K562 (cell line): Measurements from ENCODE around the gene WWOX. TPM values are rescaled to one million over a fixed set of nuclear protein-coding genes. Genes with fewer than 3 reads are reported as not detected.

Source experiments
- ATAC-seq: fragments of 200-7000 bp; cut with Tn5 transposase; 3 replicates; pipeline ENCODE4 v1.9.1; 2020; ENCODE audit warnings: moderate library complexity
- BruUV-seq: library from RNA; stranded (reverse); fragments of 400-500 nt; replicated peaks from 2 replicates; lab custom pipeline; 2021; lab: Mats Ljungman, UMichigan
- CTCF ChIA-PET: fragments of 300-600 bp; formaldehyde crosslinking; extraction: SDS; loops from one replicate; lab custom pipeline; 2021; ENCODE audit warnings: low intra/inter-chr PET ratio; lab: Yijun Ruan, JAX
- POLR2A ChIA-PET: fragments of 300-600, 350-650 bp; sonication (Branson Sonifier 250); formaldehyde crosslinking; extraction: SDS; loops from one replicate; lab custom pipeline; 2021; ENCODE audit warnings: antibody characterized with exemption, inconsistent platforms; lab: Yijun Ruan, JAX
- DNase-seq, 4 experiments: peaks; one replicate each; pipeline versions ENCODE4 v3.0.0 to v3.0.0-alpha.2; 2011 to 2018; ENCODE audit warnings: low spot score in 3 of 4, mixed read lengths in 3 of 4; ENCODE audit errors: extremely low read depth in 1 of 4
- FAIRE-seq: peaks from 2 replicates; lab custom pipeline; 2011; peaks lifted over from hg19 to GRCh38; lab: Jason Lieb, UNC
- H2AFZ ChIP-seq: 2 replicates; pipeline ENCODE4 v1.6.0; 2011; ENCODE audit warnings: low read depth, low read length, control low read depth, inconsistent platforms
- H3K27ac ChIP-seq: fragments of 200-600 bp; 3 replicates; pipeline ENCODE4 v1.8.0; 2011; ENCODE audit warnings: low read depth, mild to moderate bottlenecking, control low read depth, inconsistent platforms, low read length, moderate library complexity, mixed read lengths; ENCODE audit errors: extremely low read depth
- H3K27me3 ChIP-seq, 2 experiments: fragments of 300-600 bp in 1 of 2; 2 replicates in 1 of 2; 3 replicates in 1 of 2; pipeline versions ENCODE4 v1.6.0 to v1.8.0; 2011; ENCODE audit warnings: inconsistent platforms in 2 of 2, low read length in 2 of 2, mild to moderate bottlenecking in 1 of 2, mixed read lengths in 1 of 2, moderate library complexity in 1 of 2; ENCODE audit not compliant: control insufficient read depth in 2 of 2, insufficient read depth in 2 of 2
- H3K36me3 ChIP-seq: fragments of 300-600 bp; 3 replicates; pipeline ENCODE4 v1.8.0; 2011; ENCODE audit warnings: mild to moderate bottlenecking, low read length, inconsistent platforms; ENCODE audit not compliant: control insufficient read depth, insufficient read depth
- H3K4me1 ChIP-seq, 2 experiments: fragments of 200-600 bp in 1 of 2; replicated peaks in 1 of 2; 2 replicates in 1 of 2; 3 replicates in 1 of 2; pipeline versions ENCODE4 v1.5.1 to v1.8.0; 2011; ENCODE audit warnings: inconsistent platforms in 2 of 2, low read length in 2 of 2, mild to moderate bottlenecking in 1 of 2, mixed read lengths in 1 of 2, moderate library complexity in 1 of 2; ENCODE audit not compliant: control insufficient read depth in 2 of 2, insufficient read depth in 2 of 2
- H3K4me2 ChIP-seq: 2 replicates; pipeline ENCODE4 v1.6.1; 2011; ENCODE audit warnings: low read length, control low read depth, inconsistent platforms, mixed read lengths; ENCODE audit not compliant: insufficient read depth
- H3K4me3 ChIP-seq: fragments of 200-600 bp; sonication (generic), shearing (Covaris generic); 2 replicates; pipeline ENCODE4 v1.5.1; 2016; ENCODE audit warnings: control low read depth, inconsistent platforms
- H3K79me2 ChIP-seq: fragments of 200-600 bp; 3 replicates; pipeline ENCODE4 v1.8.0; 2011; ENCODE audit warnings: low read length, inconsistent platforms; ENCODE audit not compliant: control insufficient read depth, insufficient read depth
- H3K9ac ChIP-seq, 2 experiments: 2 replicates each; pipeline versions ENCODE4 v1.6.0 to v1.6.1; 2011; ENCODE audit warnings: low read depth in 2 of 2, low read length in 2 of 2, control low read depth in 1 of 2, inconsistent platforms in 1 of 2, mild to moderate bottlenecking in 1 of 2, mixed read lengths in 1 of 2; ENCODE audit not compliant: insufficient read depth in 1 of 2
- H3K9me1 ChIP-seq: one replicate; pipeline ENCODE4 v1.6.0; 2011; ENCODE audit warnings: inconsistent platforms, mild to moderate bottlenecking, low read length, moderate library complexity; ENCODE audit not compliant: control insufficient read depth, insufficient read depth
- H3K9me3 ChIP-seq: replicated peaks from 2 replicates; pipeline ENCODE4 v1.5.1; 2011; ENCODE audit warnings: low read depth, low read length, inconsistent platforms; ENCODE audit not compliant: control insufficient read depth, insufficient read depth
- H4K20me1 ChIP-seq: replicated peaks from 2 replicates; pipeline ENCODE4 v1.6.1; 2011; ENCODE audit warnings: low read length, inconsistent platforms, mixed read lengths; ENCODE audit not compliant: control insufficient read depth, insufficient read depth
- ETV5 ChIP-seq: sonication (generic); formaldehyde crosslinking; IDR thresholded peaks from 2 replicates; pipeline ENCODE4 v1.4.0; 2020; ENCODE audit warnings: low read depth, mild to moderate bottlenecking, missing genetic modification reagents
- SMARCA5 ChIP-seq: fragments of 450-650 bp; IDR thresholded peaks from 2 replicates; pipeline ENCODE4 v1.6.1; 2016
- ZNF124 ChIP-seq: sonication (generic); formaldehyde crosslinking; IDR thresholded peaks from 2 replicates; pipeline ENCODE4 v1.8.1; 2022; ENCODE audit warnings: missing genetic modification reagents
- ZNF695 ChIP-seq: fragments of 450-650 bp; formaldehyde crosslinking; IDR thresholded peaks from 2 replicates; pipeline ENCODE4 v1.4.0; 2020; ENCODE audit warnings: mild to moderate bottlenecking, moderate library complexity
- WGBS: fragments of 100-300 bp; shearing (Covaris generic); methylation state at CpG from one replicate; pipeline ENCODE4 v1.1.6; 2016; ENCODE audit warnings: low coverage, mixed read lengths; ENCODE audit not compliant: insufficient coverage; ENCODE audit errors: missing lambda C conversion rate; 5-methylcytosine and 5-hydroxymethylcytosine counted together
- in situ Hi-C: fragments of 300-500 bp; cut with MboI; formaldehyde crosslinking; loops from 4 replicates; pipeline ENCODE4 v1.15.0; 2018; ENCODE audit warnings: inconsistent platforms, mixed read lengths
- intact Hi-C: fragments of 100-400 bp; cut with micrococcal nuclease; formaldehyde crosslinking; loops from 2 replicates; pipeline ENCODE4 v1.14.2; 2022
- polyA plus RNA-seq, 8 experiments: library from polyadenylated mRNA; depleted of rRNA in 4 of 8; stranded (reverse) in 5 of 8; unstranded in 3 of 8; fragments of >200 nt; fragmentation: Nextera tagmentation in 2 of 8; fragmentation: Illumina TruSeq in 1 of 8; extraction: Ambion mirVana in 2 of 8; extraction: Trizol in 1 of 8; gene quantifications; 2 replicates each; pipeline versions ENCODE4 v1.2.1 to v1.2.3, GENCODE V29; 2011 to 2014; ENCODE audit warnings: inconsistent platforms in 1 of 8, missing spikeins in 1 of 8
- total RNA-seq, 7 experiments: library from RNA; depleted of rRNA in 6 of 7; stranded (reverse); fragments of >200 nt in 6 of 7; fragmentation: Illumina TruSeq in 2 of 7; extraction: Trizol in 2 of 7; gene quantifications; 2 replicates each; pipeline versions ENCODE4 v1.2.1 to v1.2.3, GENCODE V29; 2011 to 2021; ENCODE audit warnings: low replicate concordance in 1 of 7
- TF ChIP-seq, protein P1 (sequence below): fragments of 250-450 bp; sonication (Bioruptor Pico); IDR thresholded peaks from 2 replicates; pipeline ENCODE4 v1.4.0; 2020
- TF ChIP-seq, protein P2 (sequence below): fragments of 250-450 bp; sonication (Bioruptor Pico); IDR thresholded peaks from 2 replicates; pipeline ENCODE4 v1.8.0; 2022; ENCODE audit warnings: moderate library complexity, mild to moderate bottlenecking, inconsistent platforms
- TF ChIP-seq, protein P3 (sequence below), 2 experiments: fragments of 450-650 bp; conservative IDR thresholded peaks; 2 replicates each; pipeline ENCODE4 v1.6.1; 2017; ENCODE audit warnings: mild to moderate bottlenecking in 2 of 2, moderate library complexity in 2 of 2

The WWOX gene
- total and polyA plus RNA-seq, 9 of the 15 experiments (the other 6 are each of a cell fraction or from before 2014, with no cell fraction given), result 1.6 to 22.7 (median 8.1) TPM

DNA sequence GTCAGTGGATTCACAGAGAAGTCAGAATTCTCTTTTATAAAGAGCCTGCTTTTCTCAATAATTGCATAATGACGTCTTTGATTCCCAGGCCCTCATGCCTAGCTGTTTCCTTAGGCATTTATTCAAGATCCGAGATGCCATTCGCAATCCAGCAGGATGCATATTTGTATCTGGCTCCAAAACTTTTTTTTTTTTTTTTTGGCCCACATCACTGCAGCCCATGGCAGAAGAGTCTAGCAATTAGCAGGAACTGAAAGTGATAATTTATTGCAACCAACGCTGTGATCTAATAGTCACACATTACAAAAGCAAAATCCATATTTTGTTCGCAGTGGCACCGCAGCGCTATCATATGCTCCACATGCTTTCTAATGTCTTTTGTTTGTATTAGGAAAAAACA, 997.7 kb downstream of the WWOX start:
- H3K9me1 ChIP-seq, result no peaks in the 10 kb centered on the region
- H3K4me1 ChIP-seq, result no peaks in the 10 kb centered on the region; a peak in 1 of 5 replicates
- peaks cover 2 to 14% of the 10 kb centered on the region in 2 experiments; a peak in 3 of 5 replicates for H3K27me3 ChIP-seq
- H3K79me2 ChIP-seq, result no peaks in the 10 kb centered on the region
- ATAC-seq (no peak), DNase-seq (no peak), FAIRE-seq (no peak)
- H3K27ac ChIP-seq, result no peak overlapping the region
- no peaks in the 10 kb centered on the region for H4K20me1 ChIP-seq
- under 1% methylated on average over 7 of the region's 7 CpGs for WGBS
- no peak overlapping the region for H3K4me3 ChIP-seq
- no peaks in the 10 kb centered on the region for H3K36me3 ChIP-seq
- in situ Hi-C loops (no loop called here), intact Hi-C loops (no loop called here)
- no peak overlapping the region for H3K9ac ChIP-seq
- ChIA-PET CTCF (no interaction called here), POLR2A (no interaction called here)
- no peaks in the 10 kb centered on the region for H3K9me3 ChIP-seq
- BruUV-seq, result no TSS peak
- H3K4me2 ChIP-seq, result no peak overlapping the region
- no peak overlapping the region for H2AFZ ChIP-seq
- TF ChIP-seq, protein P1, sequence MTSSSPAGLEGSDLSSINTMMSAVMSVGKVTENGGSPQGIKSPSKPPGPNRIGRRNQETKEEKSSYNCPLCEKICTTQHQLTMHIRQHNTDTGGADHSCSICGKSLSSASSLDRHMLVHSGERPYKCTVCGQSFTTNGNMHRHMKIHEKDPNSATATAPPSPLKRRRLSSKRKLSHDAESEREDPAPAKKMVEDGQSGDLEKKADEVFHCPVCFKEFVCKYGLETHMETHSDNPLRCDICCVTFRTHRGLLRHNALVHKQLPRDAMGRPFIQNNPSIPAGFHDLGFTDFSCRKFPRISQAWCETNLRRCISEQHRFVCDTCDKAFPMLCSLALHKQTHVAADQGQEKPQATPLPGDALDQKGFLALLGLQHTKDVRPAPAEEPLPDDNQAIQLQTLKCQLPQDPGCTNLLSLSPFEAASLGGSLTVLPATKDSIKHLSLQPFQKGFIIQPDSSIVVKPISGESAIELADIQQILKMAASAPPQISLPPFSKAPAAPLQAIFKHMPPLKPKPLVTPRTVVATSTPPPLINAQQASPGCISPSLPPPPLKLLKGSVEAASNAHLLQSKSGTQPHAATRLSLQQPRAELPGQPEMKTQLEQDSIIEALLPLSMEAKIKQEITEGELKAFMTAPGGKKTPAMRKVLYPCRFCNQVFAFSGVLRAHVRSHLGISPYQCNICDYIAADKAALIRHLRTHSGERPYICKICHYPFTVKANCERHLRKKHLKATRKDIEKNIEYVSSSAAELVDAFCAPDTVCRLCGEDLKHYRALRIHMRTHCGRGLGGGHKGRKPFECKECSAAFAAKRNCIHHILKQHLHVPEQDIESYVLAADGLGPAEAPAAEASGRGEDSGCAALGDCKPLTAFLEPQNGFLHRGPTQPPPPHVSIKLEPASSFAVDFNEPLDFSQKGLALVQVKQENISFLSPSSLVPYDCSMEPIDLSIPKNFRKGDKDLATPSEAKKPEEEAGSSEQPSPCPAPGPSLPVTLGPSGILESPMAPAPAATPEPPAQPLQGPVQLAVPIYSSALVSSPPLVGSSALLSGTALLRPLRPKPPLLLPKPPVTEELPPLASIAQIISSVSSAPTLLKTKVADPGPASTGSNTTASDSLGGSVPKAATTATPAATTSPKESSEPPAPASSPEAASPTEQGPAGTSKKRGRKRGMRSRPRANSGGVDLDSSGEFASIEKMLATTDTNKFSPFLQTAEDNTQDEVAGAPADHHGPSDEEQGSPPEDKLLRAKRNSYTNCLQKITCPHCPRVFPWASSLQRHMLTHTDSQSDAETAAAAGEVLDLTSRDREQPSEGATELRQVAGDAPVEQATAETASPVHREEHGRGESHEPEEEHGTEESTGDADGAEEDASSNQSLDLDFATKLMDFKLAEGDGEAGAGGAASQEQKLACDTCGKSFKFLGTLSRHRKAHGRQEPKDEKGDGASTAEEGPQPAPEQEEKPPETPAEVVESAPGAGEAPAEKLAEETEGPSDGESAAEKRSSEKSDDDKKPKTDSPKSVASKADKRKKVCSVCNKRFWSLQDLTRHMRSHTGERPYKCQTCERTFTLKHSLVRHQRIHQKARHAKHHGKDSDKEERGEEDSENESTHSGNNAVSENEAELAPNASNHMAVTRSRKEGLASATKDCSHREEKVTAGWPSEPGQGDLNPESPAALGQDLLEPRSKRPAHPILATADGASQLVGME (CRISPR knock-in tag), result no peak
- TF ChIP-seq ZNF124 (CRISPR knock-in tag), result no peak
- no peak for TF ChIP-seq SMARCA5
- TF ChIP-seq ETV5 (CRISPR knock-in tag), result no peak
- no peak for TF ChIP-seq ZNF695 (CRISPR knock-in tag)
- TF ChIP-seq, protein P2, sequence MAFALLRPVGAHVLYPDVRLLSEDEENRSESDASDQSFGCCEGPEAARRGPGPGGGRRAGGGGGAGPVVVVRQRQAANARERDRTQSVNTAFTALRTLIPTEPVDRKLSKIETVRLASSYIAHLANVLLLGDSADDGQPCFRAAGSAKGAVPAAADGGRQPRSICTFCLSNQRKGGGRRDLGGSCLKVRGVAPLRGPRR (CRISPR knock-in tag), result no peak
- TF ChIP-seq, protein P3, sequence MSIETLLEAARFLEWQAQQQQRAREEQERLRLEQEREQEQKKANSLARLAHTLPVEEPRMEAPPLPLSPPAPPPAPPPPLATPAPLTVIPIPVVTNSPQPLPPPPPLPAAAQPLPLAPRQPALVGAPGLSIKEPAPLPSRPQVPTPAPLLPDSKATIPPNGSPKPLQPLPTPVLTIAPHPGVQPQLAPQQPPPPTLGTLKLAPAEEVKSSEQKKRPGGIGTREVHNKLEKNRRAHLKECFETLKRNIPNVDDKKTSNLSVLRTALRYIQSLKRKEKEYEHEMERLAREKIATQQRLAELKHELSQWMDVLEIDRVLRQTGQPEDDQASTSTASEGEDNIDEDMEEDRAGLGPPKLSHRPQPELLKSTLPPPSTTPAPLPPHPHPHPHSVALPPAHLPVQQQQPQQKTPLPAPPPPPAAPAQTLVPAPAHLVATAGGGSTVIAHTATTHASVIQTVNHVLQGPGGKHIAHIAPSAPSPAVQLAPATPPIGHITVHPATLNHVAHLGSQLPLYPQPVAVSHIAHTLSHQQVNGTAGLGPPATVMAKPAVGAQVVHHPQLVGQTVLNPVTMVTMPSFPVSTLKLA (conservative IDR thresholded peaks at IDR 0.05), result no peak
- TF ChIP-seq, all 486 proteins: peak for 0
